UCSD-AML1 (cell line): ENCODE measurements around the gene VTCN1.
"Not testable (repeated sequence)": the region's sequence is repeated elsewhere in the genome, so short reads cannot be mapped to it uniquely, and the experiment has no call there.

ENCODE experiments used
- DNase-seq: peaks from one replicate; lab custom pipeline; 2025; ENCODE audit not compliant: unreplicated experiment; lab: John Stamatoyannopoulos, UW

Gene VTCN1

GRCh38 chr1:117210831-117211261 lies at the start of gene VTCN1:
Gene VTCN1, minus strand, starts transcription at chr1:117210927. Its CDS starts 72 bp downstream, at chr1:117210855.
- DNase-seq: no peak

GRCh38 chr1:117258791-117259190 lies 48.1 kb upstream of the VTCN1 start:
- DNase-seq: no peak

DNA sequence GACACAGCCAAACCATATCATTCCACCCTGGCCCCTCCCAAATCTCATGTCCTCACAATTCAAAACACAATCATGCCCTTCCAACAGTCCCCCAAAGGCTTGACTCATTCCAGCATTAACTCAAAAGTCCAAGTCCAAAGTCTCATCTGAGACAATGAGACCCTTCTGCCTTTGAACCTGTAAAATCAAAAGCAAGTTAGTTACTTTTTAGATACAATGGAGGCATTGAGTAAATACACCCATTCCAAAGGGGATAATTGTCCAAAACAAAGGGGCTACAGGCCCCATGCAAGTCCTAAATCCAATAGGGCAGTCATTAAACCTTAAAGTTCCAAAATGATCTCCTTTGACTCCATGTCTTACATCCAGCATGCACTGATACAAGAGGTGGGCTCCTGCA lies 47.3 kb upstream of the VTCN1 start:
- not testable (repeated sequence) for DNase-seq

GRCh38 chr1:117257291-117257690 lies 46.6 kb upstream of the VTCN1 start:
- DNase-seq: no peak

- DNase-seq: no peak
These were observed 39.4 kb upstream of the VTCN1 start for GRCh38 chr1:117250061-117250606.

DNA sequence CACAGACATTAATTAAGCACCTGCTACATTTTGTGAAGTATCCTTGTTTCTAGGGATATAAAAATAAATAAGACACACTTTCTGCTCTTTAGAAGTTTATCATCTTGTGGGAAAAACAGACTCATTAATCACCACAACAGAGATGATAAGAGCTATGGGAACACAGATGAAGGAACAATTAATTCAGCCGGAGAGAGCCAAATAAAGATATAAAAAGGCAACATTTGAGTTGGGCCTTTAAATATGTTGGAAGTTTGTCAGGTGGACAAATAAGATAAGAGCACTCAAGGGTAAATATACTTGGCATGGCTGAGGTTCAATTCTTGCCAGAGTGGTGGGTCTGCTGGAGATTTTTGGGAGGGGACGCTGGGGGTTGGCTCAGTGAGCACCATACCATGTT lies 34.2 kb upstream of the VTCN1 start:
- no peak for DNase-seq

- DNase-seq: no peak
These were observed 33.6 kb upstream of the VTCN1 start for GRCh38 chr1:117244306-117244705.

- no peak for DNase-seq
These were observed 30.8 kb upstream of the VTCN1 start for GRCh38 chr1:117241512-117241911.

- no peak for DNase-seq
These were observed 29.8 kb upstream of the VTCN1 start for GRCh38 chr1:117240547-117240946.

DNA sequence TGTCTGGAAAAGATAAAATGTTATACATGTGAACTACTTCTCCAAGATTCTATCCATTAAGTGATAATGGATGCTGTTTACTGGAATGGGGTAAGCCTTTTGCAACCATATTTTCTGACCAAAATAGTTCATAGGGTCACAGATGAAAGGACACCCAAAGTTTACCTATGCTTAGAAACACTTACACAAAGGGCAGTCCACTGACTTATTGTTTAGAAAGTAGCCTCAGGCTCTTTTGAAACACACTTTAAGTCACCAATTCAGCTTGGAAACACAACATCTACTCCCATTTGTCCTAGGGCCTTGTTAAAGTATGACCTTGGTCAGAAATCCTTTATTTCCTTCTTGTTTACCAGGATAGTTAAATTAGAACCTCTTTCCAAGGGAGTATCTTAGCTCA lies 28.7 kb upstream of the VTCN1 start:
- no peak for DNase-seq

- no peak for DNase-seq
These were observed 27.1 kb upstream of the VTCN1 start for GRCh38 chr1:117237726-117238381.

- no peak for DNase-seq
These were observed 25.2 kb upstream of the VTCN1 start for GRCh38 chr1:117235863-117236465.

GRCh38 chr1:117232531-117232930 lies 21.8 kb upstream of the VTCN1 start:
- DNase-seq: no peak

GRCh38 chr1:117231748-117232373 lies 21.1 kb upstream of the VTCN1 start:
- no peak for DNase-seq

GRCh38 chr1:117231312-117231711 lies 20.6 kb upstream of the VTCN1 start:
- no peak for DNase-seq

DNA sequence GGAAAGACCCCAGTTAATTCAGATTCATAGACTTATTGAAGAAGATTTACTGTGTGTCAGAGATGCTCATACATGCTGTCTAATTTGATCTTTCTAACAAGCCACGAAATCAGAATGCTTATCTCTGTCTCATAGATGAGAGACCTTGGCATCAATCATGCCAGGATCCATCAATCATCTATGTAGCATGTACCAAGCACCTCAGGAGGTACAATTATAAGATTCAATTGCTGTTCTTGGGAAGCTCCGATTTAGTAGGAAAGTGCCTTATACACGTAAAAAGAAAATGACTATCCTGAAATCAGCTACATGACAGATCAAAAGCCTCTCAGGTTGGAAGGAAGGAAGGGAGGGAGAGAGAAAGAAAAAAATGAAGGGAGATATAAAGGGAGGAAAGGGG lies 18.5 kb upstream of the VTCN1 start:
- no peak for DNase-seq

DNA sequence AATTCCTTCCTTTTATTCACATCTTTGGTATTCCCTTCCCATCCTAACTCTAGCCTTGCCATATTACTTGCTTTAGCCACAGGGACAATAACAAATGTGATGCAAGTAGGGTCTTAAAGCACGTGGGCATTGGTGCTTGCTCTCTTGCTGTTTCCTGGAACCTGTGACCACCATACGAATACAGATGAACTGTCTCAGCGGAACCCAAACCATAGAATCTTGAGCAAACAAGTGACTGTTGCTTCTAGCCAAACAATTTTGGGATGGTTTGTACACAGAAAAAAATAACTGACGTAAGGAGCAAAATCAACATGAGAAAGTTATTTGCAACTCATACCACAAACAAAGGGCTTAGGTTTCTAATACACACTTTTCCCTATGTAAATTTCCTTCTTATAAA lies 15.2 kb upstream of the VTCN1 start:
- DNase-seq: no peak

DNA sequence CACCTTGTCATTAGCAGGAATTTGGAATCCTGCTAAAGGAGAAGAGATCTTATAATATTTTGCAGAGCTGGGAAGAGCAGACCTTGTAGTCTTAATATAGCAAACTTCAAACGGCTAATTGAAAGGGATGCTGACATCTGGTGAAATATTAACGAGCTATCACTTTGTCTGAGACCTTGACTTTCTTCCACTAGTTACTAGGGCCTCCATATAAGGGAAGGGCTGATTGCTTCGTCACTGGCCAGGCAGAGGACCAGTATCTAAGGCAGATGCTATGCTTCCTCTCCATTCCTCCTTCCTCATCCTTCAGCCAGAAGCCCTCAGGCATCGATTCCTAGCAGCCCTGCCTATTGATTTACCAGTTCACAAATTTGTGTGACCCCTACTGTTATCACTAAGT lies 6.0 kb upstream of the VTCN1 start:
- DNase-seq: no peak

GRCh38 chr1:117215733-117216462 lies 5.2 kb upstream of the VTCN1 start:
- DNase-seq: no peak

DNA sequence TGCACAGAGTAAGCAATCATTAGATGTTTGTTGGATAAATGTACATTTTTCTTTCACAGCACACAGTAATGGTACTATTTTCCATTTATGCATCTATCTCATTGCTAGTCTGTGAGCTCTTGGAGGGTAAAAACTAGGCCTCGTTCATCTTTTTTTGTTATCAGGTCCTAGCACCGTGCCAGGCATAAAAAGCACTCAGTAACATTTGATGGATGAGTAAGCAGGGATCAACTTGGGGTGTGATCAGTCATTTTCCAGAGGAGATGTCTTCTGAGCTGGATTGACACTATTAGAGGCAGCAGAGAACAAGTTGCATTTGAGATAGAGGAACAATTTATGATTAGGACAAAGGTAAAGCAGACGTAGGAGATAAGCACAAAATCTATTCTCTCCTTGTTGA lies 4.3 kb upstream of the VTCN1 start:
- no peak for DNase-seq

GRCh38 chr1:117213046-117213445 lies 2.3 kb upstream of the VTCN1 start:
- DNase-seq: no peak

- no peak for DNase-seq
These were observed 341 bp downstream of the VTCN1 start for GRCh38 chr1:117210386-117210785.
